ENCODE data around the gene NTN4.
"Not testable (repeated sequence)": the region's sequence is repeated elsewhere in the genome, so short reads cannot be mapped to it uniquely, and the experiment has no call there.

NTN4 gene

GRCh38 chr12:95648990-95649791, 141.4 kb downstream of the NTN4 start:
- no peak for DNase-seq

- no peak for DNase-seq
Observed at GRCh38 chr12:95646781-95647190, 143.8 kb downstream of the NTN4 start.

- DNase-seq: no peak
Observed at GRCh38 chr12:95643256-95643655, 147.3 kb downstream of the NTN4 start.

- no peak for DNase-seq
Observed at GRCh38 chr12:95642583-95642982, 148.0 kb downstream of the NTN4 start.

GRCh38 chr12:95641299-95641952, 149.1 kb downstream of the NTN4 start:
- DNase-seq: no peak

GRCh38 chr12:95640516-95640915, 150.0 kb downstream of the NTN4 start:
- DNase-seq: no peak

GRCh38 chr12:95637471-95638155, 153.0 kb downstream of the NTN4 start:
- DNase-seq: no peak

GRCh38 chr12:95637010-95637409, 153.6 kb downstream of the NTN4 start:
- no peak for DNase-seq

- DNase-seq: no peak
Observed at GRCh38 chr12:95634622-95635621, 155.6 kb downstream of the NTN4 start.

- no peak for DNase-seq
Observed at GRCh38 chr12:95633732-95634465, 156.7 kb downstream of the NTN4 start.

GRCh38 chr12:95633049-95633731, 157.4 kb downstream of the NTN4 start:
- no peak for DNase-seq

- DNase-seq: no peak
Observed at GRCh38 chr12:95630496-95630895, 160.1 kb downstream of the NTN4 start.

- no peak for DNase-seq
Observed at GRCh38 chr12:95629392-95629791, 161.2 kb downstream of the NTN4 start.

- no peak for DNase-seq
Observed at GRCh38 chr12:95626854-95627253, 163.7 kb downstream of the NTN4 start.

GRCh38 chr12:95625012-95625411, 165.6 kb downstream of the NTN4 start:
- no peak for DNase-seq

GRCh38 chr12:95624589-95624988, 166.0 kb downstream of the NTN4 start:
- no peak for DNase-seq

GRCh38 chr12:95623554-95624170, 166.9 kb downstream of the NTN4 start:
- peak; percentile 52 for DNase-seq

- DNase-seq: no peak
Observed at GRCh38 chr12:95622879-95623278, 167.7 kb downstream of the NTN4 start.

- no peak for DNase-seq
Observed at GRCh38 chr12:95621725-95622124, 168.8 kb downstream of the NTN4 start.

GRCh38 chr12:95620171-95620570, 170.4 kb downstream of the NTN4 start:
- no peak for DNase-seq

GRCh38 chr12:95616470-95616869, 174.1 kb downstream of the NTN4 start:
- not testable (repeated sequence) for DNase-seq

Measured in activated CD8-positive, alpha-beta memory T cell treated with anti-CD3 and anti-CD28 coated beads, Interleukin-2, amount 50 U/mL, for 48 hours (primary cell).